NCI-H2107 treated with DMSO at 0.1 percent for 48 hours (cell line): ENCODE measurements around the gene PRSS21.
A peak's percentile ranks its signal among the peaks of the same experiment; 100 is the strongest.

Source experiments
- DNase-seq: peaks from one replicate; lab custom pipeline; 2025; ENCODE audit not compliant: unreplicated experiment; lab: John Stamatoyannopoulos, UW

Gene PRSS21

DNA sequence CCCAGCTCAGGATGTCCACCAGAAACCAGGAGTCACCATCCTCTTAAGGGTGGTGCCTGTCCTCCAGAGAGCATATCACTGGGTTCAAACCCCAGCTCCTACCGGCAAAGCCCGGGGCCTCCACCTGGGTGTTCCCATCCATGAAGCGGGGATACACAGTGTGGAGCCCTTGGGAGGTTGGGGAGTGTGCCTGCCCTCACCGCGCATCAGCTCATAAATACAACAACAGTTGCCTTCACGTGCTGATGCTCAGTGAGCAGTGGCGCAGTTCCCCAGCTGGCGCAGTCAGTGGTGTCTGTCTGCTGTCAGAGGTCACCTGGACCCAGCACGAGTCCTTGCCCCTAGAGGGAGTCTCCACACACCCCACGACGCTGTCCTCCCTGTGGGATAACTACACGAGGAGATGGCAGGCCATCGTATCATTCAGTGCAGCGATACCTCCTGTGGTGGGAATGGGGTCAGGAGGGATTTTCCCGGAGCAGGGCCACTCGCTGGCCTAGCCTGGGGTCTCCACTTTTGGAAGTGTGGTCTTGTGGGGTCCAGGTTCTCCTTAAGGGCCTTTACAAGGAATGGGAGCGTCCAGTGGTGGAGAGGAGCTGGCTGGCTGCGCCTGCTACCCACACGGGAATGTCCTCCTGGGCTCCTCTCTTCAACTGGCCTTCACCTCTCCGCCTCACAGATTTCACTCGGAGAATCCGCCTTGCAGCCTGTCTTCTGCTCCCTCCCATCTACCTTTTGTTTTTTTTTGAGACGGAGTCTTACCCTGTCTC lies 37.7 kb upstream of the PRSS21 start:
- no peak for DNase-seq

DNA sequence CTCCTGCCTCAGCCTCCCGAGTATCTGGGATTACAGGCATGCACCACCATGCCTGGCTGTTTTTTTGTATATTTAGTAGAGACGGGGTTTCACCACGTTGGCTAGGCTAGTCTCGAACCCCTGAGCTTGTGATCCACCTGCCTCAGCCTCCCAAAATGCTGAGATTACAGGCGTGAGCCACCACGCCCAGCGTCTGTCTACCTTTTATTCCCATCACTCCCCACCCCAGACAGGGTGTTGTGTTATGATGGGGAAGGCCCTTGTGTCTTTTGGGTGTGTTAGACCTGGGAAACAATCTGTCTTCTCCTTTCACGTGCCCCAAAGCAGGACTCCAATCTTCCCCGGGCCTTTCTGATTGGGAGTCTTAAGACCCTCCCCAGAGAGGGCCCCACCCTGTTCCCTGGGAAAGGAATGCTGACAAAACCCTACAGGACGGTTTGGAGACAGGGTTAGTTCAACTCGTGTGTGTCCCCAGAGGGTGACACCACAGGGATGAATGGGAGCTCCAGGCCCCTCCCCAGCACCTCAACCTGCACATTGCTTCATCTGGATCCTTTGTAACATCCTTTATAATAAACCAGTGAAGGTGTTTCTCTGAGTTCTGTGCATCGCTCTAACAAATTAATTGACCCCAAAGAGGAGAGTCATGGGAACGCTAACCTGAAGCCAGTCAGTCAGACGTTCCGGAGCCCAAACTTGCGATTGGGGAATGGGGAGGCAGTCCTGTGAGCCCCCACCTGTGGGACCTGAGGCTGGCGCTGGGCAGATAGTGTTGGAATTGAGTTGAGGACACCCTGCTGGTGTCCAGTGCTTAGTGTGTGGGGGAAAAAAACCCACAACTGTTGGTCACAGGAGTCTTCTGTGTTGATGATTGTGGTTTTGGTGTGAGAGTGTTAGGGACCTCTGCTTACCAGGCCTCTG lies 36.8 kb upstream of the PRSS21 start:
- no peak for DNase-seq

DNA sequence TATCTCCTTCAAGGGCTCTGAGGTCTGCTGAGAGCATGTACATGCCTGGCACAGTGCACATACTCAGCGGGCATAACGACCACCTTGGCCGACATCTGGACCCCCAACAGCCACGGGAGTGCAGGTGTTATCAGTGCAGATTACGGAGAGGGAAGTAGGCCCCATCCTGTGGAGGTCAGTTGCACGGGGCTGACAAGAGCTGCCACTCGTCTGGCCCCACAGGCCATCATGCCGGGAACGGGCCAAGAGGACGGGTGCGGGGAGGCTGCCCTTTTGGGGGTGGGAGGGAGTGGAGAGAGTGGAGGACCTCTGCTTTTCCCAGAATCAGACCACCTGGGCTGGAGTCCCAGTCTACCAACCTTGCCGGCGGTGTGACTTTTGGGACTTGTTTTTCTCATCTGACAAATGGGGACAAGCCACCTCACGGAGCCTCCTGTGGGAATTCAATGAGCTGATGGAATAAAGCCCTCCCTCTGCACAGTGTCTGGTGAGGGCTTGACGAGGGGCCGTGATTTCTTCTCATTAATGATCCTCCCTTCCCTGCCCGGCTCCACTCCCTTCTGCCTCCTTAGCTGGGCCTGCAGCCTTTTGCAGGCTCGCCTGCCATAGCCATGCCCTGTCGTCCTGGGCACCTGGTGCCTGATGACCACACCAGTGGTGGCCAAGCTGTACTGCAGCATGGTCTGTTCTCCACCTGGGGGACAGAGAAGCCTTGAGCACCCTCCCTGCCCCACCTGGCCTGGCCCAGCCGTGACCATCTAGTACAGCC lies 34.3 kb upstream of the PRSS21 start:
- no peak for DNase-seq

- DNase-seq, result no peak
These were observed 33.3 kb upstream of the PRSS21 start for GRCh38 chr16:2783581-2784357.

DNA sequence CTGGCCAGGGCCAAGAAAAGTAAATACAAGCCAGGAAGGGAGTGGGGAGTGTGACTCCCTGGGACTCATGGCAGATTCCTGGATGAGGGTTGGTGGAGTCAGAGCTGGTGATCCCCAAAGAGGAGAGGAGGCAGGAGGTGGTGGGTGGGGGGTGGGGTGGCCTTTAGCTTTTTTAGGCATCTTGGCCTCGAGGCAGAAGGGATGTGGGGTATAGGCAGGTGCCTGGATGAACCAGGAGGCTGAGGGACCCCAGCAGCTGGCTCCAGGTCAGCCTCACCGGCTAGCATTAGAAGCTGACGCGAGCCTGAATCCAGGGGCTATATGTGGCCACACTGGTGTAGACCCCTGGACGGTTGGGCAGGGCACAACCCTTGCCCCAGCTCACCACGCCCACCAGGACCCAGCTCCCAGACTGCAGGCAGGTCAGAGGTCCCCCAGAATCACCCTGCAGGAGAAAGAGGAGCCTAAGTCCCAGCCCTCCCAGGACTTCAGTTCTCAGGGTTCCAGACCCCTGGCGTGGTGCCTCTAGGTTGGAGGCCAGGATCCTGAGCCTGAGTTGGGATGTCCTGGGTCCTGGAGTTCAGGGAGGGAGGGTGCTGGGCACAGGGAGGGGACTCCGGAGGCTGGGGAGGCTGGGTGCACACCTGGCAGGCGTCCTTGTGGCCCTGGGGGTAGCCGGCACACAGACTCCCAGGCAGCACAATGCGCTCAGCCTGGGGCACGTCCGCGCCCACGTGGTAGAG lies 32.5 kb upstream of the PRSS21 start:
- no peak for DNase-seq

DNA sequence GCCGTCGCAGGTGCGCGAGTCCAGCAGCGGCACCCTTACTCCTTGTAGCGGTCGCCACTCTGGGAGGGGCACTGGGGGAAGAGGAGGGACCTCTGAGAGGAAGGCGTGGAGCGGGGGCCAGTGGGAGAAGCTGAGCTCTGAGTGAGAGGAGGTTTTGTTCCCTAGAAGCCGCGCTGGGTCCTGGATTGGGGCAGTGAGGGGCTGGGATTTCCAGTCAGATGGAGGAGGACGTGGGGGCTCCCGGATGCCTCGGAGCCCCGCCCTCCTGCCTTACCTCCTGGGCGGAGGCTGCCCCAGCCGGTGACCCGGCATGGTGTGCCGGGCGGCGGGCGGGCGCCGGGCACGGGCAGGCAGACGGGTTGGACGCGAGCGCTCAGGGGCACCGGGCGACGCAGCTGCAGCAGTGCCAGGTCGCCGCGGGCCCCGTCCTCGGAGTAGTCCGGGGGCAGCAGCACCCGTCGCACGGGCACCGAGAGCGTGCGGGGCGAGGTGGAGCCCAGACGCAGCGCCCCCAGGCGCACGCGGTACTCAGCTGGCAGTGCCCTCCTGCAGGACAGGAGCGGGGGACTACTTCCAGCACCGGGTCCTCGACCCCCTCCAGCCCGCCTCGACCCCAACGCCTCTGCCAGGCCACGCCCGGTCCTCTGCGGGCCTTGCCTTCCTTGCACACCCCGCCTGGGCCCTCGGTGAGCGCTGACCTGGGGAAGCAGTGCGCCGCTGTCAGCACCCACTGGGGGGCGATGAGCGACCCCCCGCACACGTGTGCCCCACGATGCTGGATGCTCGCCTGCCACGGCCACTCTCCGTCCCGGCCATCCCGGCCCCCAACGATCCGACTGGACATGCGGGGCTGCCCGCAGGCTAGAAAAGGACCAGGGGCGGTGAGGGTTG lies 31.7 kb upstream of the PRSS21 start:
- peak; percentile 28 for DNase-seq

- DNase-seq, result peak; percentile 60
These were observed 30.8 kb upstream of the PRSS21 start for GRCh38 chr16:2786061-2786825.

- no peak for DNase-seq
These were observed 30.2 kb upstream of the PRSS21 start for GRCh38 chr16:2786826-2787151.

GRCh38 chr16:2787406-2787805 lies 29.6 kb upstream of the PRSS21 start, which contains the start of gene PRSS33:
Gene PRSS33, minus strand, starts transcription at chr16:2787560. Its CDS starts 1,013 bp downstream, at chr16:2786547.
- no peak for DNase-seq

DNA sequence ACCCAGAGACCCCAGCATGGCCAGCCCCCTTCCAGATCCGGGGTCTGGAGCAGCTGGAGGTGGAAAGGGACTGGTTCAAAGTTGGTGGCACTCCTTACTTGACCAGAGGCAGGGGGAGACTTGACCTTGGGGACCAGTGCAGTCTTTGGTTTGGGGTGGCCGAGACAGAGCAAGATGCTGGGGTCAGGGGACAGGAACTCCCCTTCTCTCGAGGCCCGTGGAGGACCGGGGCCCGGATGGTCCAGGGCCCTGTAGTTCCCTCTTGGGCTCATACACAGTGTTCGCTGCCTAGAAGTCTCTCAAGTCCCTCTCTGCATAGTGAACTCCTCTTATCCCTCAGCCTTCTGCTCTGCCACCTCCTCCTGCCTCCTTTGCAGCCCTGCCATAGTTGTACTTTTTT lies 29.1 kb upstream of the PRSS21 start:
- DNase-seq, result no peak

DNA sequence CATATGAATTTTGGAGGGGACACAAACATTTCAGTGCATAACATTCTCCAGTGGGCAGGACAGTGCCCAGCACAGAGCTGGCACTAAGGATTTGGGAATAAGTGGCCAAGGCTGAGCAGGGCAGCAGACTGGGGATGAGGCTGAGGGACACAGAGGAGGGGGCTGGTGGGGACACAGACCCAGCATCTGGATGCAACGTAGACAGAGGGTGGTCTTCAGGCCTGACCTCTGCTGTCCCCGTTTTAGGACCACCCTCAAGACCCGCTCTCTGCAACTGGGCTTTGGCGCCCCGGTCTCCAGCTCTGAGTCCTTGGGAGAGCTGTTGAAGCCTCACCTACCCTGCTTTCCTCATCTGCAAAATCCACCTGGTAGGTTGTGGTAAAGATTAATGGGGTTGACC lies 26.4 kb upstream of the PRSS21 start:
- no peak for DNase-seq

DNA sequence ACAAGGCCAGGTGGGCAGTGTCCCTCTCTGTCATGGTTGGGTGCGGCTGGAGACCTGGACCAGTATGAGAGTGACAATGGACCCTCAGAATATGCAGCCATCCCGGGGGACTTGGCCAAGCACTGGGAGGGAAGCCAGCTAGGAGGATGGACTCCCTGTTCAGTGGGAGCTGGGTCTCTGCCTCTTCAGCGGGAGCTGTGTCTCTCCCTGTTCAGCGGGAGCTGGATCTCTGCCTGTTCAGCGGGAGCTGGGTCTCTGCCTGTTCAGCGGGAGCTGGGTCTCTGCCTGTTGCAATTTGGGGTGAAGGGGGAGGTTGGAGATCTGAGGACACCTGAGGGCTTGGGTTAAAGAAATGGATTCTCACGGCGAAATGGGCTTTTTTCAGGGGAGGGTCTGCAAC lies 25.9 kb upstream of the PRSS21 start:
- DNase-seq, result no peak

DNA sequence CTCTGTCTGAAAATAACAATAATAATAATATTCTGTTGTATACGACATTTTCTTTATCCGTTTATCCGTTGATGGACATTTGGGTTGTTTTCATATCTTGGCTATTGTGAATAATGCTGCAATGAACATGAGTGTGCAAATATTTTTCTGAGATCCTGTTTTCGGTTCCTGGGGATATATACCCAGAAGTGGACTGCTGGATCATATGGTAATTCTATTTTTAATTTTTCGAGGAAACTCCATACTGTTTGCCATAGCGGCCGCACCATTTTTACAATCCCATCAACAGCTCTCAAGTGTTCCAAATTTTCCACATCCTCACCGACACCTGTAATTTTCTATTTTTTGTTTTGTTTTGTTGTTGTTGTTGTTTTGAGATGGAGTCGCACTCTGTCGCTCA lies 24.1 kb upstream of the PRSS21 start:
- no peak for DNase-seq

DNA sequence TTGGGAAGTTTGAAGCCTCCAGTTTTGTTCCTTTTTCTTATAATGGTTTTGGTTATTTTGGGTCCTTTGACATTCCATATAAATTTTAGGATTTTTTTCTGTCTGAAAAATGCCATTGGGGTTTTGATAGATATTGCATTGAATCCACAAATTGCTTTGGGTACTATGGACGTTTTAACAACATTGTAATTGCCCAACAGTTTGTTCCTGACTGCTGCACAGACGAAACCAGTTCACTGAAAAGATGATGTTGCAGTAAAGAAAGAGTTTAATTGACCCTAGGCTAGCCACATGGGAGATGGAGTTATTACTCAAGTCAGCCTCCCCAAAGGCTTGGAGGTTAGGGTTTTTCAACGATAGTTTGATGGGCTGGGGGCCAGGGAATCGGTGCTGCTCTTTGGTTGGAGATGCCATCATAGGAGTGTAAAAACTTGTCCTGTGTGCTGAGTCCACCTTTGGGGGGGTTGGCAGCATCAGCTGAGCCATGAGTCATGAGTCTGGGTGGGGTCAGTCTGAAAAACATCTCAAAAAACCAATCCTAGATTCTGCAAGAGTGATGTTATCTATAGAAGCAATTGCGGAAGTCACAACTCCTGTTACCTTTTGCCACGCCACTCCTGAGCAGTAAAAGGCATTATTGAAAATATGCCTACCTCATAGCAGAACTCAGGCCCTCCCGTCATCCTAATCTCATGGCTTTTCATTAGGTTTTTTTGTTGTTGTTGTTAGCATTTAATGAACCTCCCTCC lies 21.5 kb upstream of the PRSS21 start:
- DNase-seq, result no peak

DNA sequence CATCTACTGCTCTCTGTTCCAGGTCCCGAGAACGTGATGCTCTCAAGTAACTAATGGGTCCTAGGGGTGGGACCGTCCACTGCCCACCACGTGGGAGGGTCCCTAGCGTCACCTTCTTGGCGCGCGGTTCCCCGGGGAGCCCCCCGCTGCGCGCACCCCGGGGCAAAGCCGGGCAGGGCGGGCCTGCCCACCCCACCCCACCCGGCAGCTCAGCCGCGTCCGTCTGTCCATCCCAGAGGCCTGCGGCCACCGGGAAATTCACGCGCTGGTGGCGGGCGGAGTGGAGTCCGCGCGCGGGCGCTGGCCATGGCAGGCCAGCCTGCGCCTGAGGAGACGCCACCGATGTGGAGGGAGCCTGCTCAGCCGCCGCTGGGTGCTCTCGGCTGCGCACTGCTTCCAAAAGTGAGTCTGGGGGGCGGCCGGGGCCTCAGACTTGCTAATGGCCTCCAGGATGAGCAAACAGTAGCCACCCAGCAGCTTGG lies 18.3 kb upstream of the PRSS21 start:
- DNase-seq, result no peak

- DNase-seq, result no peak
These were observed 17.7 kb upstream of the PRSS21 start for GRCh38 chr16:2799205-2799858.

DNA sequence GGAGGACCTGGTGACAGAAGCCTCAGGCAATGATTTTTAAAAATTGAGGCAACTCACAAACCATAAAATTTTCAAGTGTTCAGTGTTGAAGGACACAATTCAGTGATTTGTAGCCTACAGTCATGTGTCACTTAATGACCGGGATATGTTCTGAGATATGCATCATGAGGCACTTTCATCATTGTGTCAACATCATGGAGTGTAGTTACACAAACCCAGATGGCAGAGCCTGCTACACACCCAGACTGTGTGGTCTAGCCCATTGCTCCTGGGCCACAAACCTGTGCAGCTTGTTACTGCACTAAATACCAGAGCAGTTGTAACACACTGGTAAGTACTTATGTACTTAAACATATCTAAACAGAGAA lies 17.2 kb upstream of the PRSS21 start:
- no peak for DNase-seq
